ENCODE measurements around the gene LRMDA. TPM values are rescaled to one million over a fixed set of nuclear protein-coding genes. Genes with fewer than 3 reads are reported as not detected.

LRMDA gene
- total and polyA plus RNA-seq, 2 donors (not counting 1 experiment from before 2014, with no cell fraction given) = 0.12 TPM; not detected in 1

DNA sequence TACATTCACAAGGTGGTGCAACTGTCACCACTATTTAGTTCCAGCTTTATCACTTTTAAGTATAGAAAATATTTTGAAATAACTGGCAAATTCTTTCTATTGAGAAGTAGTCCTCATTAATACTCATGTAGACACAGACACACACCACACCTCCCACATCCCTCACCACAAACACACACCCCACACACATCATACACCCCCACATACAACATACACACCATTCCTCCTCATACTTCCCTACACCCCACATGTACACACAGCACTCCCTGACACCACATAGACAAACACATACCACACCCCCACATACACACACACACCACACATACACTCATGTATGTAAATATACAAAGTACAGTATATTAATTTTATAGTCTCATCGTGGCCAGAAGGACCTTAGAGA lies 178.8 kb downstream of the LRMDA start:
- intact Hi-C loops (cut with micrococcal nuclease) = no loop called here
- Histone ChIP-seq H2AFZ (ENCODE audit: insufficient read depth, low read depth, low read length, poor library complexity, severe bottlenecking) (no peak overlapping the region), H3K27ac (ENCODE audit: low read length in 2 of 2) (no peak overlapping the region), H3K9me3 (ENCODE audit: control extremely low read depth in 1 of 3, control insufficient read depth in 2 of 3, insufficient read depth in 1 of 3, low read length in 2 of 3) (no peaks in the 10 kb centered on the region), H3K27me3 (replicated peaks in 1 of 4; ENCODE audit: control extremely low read depth in 1 of 4, control insufficient read depth in 3 of 4, insufficient read depth in 4 of 4, low read length in 3 of 4) (peaks cover 0 to 5% (median 3%) of the 10 kb centered on the region in 4 experiments), H3K9ac (ENCODE audit: low read length) (no peak overlapping the region), H3K4me3 (ENCODE audit: control extremely low read depth in 1 of 5, extremely low read depth in 1 of 5, insufficient read depth in 1 of 5, low read depth in 2 of 5, low read length in 4 of 5) (no peak overlapping the region), H3K4me2 (replicated peaks; ENCODE audit: low read depth, low read length, poor library complexity, severe bottlenecking) (no peak overlapping the region), H3K4me1 (ENCODE audit: control insufficient read depth in 2 of 2, insufficient read depth in 2 of 2, low read length in 2 of 2) (peaks cover 0 to 8% of the 10 kb centered on the region in 2 donors), H4K20me1 (ENCODE audit: control insufficient read depth, insufficient read depth, low read length, poor library complexity, severe bottlenecking) (no peaks in the 10 kb centered on the region), H3K36me3 (replicated peaks in 1 of 2; ENCODE audit: control extremely low read depth in 1 of 2, control insufficient read depth in 1 of 2, extremely low read depth in 1 of 2, insufficient read depth in 2 of 2, low read length in 1 of 2) (no peaks in the 10 kb centered on the region), H3K79me2 (ENCODE audit: control insufficient read depth, insufficient read depth, low read length) (no peaks in the 10 kb centered on the region)
- Mint-ChIP-seq H3K9me3 (ENCODE audit: insufficient read depth) (no peaks in the 10 kb centered on the region), H3K27me3 (peaks cover 12% of the 10 kb centered on the region), H3K4me1 (peaks cover 9% of the 10 kb centered on the region), H3K4me3 (no peak overlapping the region), H3K27ac (no peak overlapping the region)
- no CpG with 5 or more reads among the region's 1 CpG for WGBS (ENCODE audit: insufficient coverage)
- no peak for TF ChIP-seq EZH2 (IDR thresholded peaks at IDR 0.05; ENCODE audit: borderline replicate concordance, insufficient read depth, low read depth, low read length, poor library complexity, severe bottlenecking)
- TF ChIP-seq, protein P1, sequence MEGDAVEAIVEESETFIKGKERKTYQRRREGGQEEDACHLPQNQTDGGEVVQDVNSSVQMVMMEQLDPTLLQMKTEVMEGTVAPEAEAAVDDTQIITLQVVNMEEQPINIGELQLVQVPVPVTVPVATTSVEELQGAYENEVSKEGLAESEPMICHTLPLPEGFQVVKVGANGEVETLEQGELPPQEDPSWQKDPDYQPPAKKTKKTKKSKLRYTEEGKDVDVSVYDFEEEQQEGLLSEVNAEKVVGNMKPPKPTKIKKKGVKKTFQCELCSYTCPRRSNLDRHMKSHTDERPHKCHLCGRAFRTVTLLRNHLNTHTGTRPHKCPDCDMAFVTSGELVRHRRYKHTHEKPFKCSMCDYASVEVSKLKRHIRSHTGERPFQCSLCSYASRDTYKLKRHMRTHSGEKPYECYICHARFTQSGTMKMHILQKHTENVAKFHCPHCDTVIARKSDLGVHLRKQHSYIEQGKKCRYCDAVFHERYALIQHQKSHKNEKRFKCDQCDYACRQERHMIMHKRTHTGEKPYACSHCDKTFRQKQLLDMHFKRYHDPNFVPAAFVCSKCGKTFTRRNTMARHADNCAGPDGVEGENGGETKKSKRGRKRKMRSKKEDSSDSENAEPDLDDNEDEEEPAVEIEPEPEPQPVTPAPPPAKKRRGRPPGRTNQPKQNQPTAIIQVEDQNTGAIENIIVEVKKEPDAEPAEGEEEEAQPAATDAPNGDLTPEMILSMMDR (IDR thresholded peaks at IDR 0.05) = no peak
- ChIA-PET POLR2A (no interaction called here), CTCF (interaction anchor here (0.6 kb wide), 1 partner anchor 90 kb away, joined by 3 read pairs; no protein-coding TSS in a partner anchor)
- no peak for ATAC-seq (ENCODE audit: low read depth)
- no peak for DNase-seq

DNA sequence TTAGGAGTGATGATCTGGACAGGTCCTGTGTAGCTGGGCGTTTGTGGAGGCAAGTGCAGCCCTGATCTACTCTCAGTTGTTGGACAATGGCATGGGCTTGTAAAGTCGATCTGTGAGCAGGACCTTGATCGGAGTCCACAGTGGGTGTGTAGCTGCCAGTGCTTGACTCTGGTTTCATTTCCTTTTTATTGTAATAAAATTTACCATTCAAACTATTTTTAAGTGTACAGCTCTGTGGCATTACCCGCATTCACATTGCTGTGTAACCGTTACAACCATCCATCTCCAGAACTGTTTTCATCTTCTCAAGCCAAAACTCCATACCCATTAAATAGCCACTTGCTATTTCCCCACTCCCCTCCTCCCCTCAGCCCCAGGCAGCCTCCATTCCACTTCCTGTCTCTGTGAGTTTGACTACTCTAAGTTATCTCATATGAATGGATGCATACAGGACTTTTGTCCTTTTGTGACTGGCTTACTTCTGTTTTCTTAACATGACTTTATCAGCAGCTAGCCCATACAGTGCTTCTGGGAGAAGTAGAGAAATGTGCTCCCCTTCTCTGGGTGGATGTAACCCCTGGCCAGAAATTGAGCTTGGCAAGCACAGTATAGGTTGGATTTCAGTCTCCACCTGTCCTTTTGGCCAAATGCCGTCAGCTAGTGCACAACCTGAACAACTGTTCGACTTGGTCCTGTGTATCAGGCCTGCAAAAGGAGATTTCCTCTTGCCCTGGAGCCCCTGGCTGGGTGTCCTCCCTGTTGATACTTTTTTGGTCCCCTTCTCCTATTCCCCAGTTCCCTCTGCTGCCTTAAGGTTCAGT lies 180.0 kb downstream of the LRMDA start:
- CTCF ChIA-PET = no interaction called here
- POLR2A ChIA-PET = no interaction called here

More for the DNA sequence above, 180.0 kb downstream of the LRMDA start:
- H3K27me3 ChIP-seq (replicated peaks in 1 of 4; ENCODE audit: control extremely low read depth in 1 of 4, control insufficient read depth in 3 of 4, insufficient read depth in 4 of 4, low read length in 3 of 4) = peaks cover 0 to 5% (median 3%) of the 10 kb centered on the region in 4 experiments
- peaks cover 0 to 8% of the 10 kb centered on the region in 2 donors for H3K4me1 ChIP-seq (ENCODE audit: control insufficient read depth in 2 of 2, insufficient read depth in 2 of 2, low read length in 2 of 2)
- Mint-ChIP-seq H3K4me3 (no peak overlapping the region), H3K27ac (no peak overlapping the region), H3K4me1 (peaks cover 9% of the 10 kb centered on the region), H3K27me3 (peaks cover 15% of the 10 kb centered on the region), H3K9me3 (ENCODE audit: insufficient read depth) (no peaks in the 10 kb centered on the region)
- H3K9ac ChIP-seq (ENCODE audit: low read length) = no peak overlapping the region
- no peak overlapping the region for H3K4me2 ChIP-seq (replicated peaks; ENCODE audit: low read depth, low read length, poor library complexity, severe bottlenecking)
- TF ChIP-seq EZH2 (IDR thresholded peaks at IDR 0.05; ENCODE audit: borderline replicate concordance, insufficient read depth, low read depth, low read length, poor library complexity, severe bottlenecking) = no peak
- TF ChIP-seq, protein P1 (IDR thresholded peaks at IDR 0.05) = no peak
- intact Hi-C loops (cut with micrococcal nuclease) = no loop called here
- H3K9me3 ChIP-seq (ENCODE audit: control extremely low read depth in 1 of 3, control insufficient read depth in 2 of 3, insufficient read depth in 1 of 3, low read length in 2 of 3) = no peaks in the 10 kb centered on the region
- no peaks in the 10 kb centered on the region for H3K36me3 ChIP-seq (replicated peaks in 1 of 2; ENCODE audit: control extremely low read depth in 1 of 2, control insufficient read depth in 1 of 2, extremely low read depth in 1 of 2, insufficient read depth in 2 of 2, low read length in 1 of 2)
- no peak overlapping the region for H3K27ac ChIP-seq (ENCODE audit: low read length in 2 of 2)
- H3K4me3 ChIP-seq (ENCODE audit: control extremely low read depth in 1 of 5, extremely low read depth in 1 of 5, insufficient read depth in 1 of 5, low read depth in 2 of 5, low read length in 4 of 5) = no peak overlapping the region
- WGBS (ENCODE audit: insufficient coverage) = 73% methylated on average over 5 of the region's 7 CpGs
- no peak overlapping the region for H2AFZ ChIP-seq (ENCODE audit: insufficient read depth, low read depth, low read length, poor library complexity, severe bottlenecking)
- no peaks in the 10 kb centered on the region for H3K79me2 ChIP-seq (ENCODE audit: control insufficient read depth, insufficient read depth, low read length)
- DNase-seq (no peak), ATAC-seq (ENCODE audit: low read depth) (no peak)
- no peaks in the 10 kb centered on the region for H4K20me1 ChIP-seq (ENCODE audit: control insufficient read depth, insufficient read depth, low read length, poor library complexity, severe bottlenecking)
